ENCODE results near the gene RFLNA.

Gene RFLNA

DNA sequence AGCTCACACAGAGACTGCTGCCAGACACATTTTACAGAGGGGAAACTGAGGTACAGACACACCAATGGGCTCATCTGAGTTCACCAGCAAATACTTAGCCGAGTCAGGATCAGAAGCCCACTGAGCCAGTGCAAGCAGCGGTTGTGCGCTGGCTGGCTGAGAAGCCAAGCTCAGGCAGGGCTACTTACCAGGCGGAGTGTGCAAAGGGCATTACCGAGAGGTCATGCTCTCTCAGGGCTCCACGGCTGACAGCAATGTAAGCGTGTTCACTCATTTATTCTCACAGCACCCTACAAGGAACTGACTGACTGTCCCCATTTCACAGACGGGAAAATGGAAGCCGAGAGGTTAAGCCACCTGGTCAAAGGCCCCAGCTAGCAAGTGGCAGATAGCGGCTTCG is 63.7 kb downstream of the RFLNA start:
- no peak for DNase-seq (ENCODE audit: low read depth in 2 of 2)

DNA sequence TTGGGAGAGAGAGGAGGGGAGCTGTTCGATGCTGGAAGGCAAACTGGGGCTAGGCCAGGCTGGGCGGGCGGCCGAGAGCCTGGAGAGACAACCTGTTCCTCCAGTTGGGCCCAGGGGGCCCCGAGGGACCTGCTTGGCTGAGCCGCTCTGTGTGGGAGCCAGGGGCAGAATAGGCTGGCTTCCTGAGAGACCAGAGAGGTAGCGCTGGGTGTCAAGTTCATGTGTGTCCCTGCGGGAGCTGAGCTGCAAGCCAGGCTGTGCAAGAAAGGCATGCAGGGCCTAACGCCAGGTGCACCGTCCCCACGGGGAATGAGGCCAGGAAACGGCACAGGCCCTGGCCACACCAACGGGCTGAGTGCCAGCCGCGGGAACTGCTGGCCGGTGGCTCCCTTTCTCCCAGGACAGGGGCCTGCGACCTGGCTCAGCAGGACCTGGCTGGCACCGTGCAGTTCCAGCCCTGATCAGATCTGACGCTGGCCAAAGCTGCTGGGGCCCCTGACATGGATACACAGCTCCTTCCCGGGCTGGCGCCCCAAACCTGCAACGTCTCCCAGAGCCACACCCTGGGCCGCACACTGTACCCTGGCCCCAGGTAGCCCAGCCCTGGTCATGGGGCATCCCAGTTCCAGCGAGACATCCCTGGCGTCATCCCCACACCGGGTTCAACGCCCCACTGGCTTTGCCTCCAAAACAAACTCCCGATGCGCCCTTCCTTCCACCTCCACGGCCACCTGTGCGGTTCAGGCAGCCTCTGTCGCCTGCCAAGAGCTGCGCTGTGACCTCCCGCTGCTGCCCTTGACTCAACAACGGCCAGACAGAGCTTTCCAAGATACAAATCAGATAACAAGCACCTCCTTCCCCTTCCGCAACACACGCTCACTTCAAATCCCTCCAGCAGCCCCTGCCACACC is 65.0 kb downstream of the RFLNA start:
- DNase-seq (ENCODE audit: low read depth in 2 of 2): no peak

- DNase-seq (ENCODE audit: low read depth in 2 of 2): no peak
These were observed 66.4 kb downstream of the RFLNA start for GRCh38 chr12:124361074-124361970.

DNA sequence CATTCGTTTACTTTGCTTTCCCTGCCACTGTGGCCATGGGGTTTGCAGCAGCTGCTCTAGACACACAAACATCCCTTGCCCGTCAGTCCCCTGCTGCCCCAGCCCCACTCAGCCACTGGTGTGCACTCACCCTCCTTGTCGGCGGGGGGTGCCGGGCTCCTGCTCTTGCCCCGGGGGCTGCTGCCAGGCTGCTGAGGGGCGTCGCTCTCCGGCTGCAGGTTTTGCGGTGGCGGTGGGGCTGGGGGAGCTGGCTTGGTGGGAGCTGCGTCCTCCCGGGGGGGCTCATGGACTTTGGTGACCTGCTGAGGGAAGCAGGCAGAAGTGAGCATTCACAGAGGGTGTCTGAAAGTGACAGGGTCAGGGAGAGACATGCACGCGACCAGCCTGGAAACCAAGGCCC is 67.1 kb downstream of the RFLNA start:
- no peak for DNase-seq (ENCODE audit: low read depth in 2 of 2)

GRCh38 chr12:124363353-124363965 is 68.6 kb downstream of the RFLNA start:
- no peak for DNase-seq (ENCODE audit: low read depth in 2 of 2)

GRCh38 chr12:124364543-124364942 is 69.7 kb downstream of the RFLNA start:
- DNase-seq (ENCODE audit: low read depth in 2 of 2): no peak
